EH (cell line): ENCODE measurements around the gene CALR.
"Not testable (repeated sequence)": the region's sequence is repeated elsewhere in the genome, so short reads cannot be mapped to it uniquely, and the experiment has no call there.

ENCODE experiments used
- DNase-seq: peaks from one replicate; pipeline ENCODE4 v3.0.0-alpha.2; 2015; ENCODE audit warnings: low read depth

CALR gene

DNA sequence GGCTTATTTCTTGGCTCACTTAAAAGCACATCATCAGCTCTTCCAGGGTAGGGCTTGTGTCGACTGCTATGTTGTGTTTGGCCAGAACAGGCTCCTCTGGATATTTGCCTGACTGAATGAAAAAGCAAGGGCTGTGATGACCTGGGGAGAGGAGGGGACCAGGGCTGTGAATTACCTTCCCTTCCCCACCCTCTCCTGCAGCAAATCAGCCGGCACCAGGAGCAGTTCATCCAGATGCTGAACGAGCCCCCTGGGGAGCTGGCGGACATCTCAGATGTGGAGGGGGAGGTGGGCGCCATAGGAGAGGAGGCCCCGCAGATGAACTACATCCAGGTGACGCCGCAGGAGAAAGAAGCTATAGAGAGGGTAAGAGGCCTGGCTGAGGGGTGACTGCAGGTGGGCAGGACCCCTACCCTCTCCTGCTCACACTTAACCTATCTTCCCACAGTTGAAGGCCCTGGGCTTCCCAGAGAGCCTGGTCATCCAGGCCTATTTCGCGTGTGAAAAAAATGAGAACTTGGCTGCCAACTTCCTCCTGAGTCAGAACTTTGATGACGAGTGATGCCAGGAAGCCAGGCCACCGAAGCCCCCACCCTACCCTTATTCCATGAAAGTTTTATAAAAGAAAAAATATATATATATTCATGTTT lies 14.2 kb downstream of the CALR start:
- DNase-seq: peak; percentile 88

DNA sequence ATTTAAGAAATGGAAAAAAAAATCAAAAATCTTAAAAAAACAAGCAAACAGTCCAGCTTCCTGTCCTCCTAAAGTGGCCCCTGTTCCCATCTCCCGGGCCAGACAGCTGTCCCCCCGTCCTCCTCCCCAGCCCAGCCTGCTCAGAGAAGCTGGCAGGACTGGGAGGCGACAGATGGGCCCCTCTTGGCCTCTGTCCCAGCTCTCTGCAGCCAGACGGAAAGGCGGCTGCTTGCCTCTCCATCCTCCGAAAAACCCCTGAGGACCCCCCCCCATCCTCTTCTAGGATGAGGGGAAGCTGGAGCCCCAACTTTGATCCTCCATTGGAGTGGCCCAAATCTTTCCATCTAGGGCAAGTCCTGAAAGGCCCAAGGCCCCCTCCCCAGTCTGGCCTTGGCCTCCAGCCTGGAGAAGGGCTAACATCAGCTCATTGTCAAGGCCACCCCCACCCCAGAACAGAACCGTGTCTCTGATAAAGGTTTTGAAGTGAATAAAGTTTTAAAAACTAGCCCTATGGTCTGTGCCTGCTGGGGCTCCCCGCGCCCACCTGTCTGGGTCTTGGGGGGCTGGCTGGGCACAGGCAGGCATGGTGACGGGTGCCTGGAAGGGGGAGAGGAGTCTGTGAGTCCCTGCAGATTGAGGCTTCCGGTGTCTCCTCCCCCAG lies 14.9 kb downstream of the CALR start:
- no peak for DNase-seq

DNA sequence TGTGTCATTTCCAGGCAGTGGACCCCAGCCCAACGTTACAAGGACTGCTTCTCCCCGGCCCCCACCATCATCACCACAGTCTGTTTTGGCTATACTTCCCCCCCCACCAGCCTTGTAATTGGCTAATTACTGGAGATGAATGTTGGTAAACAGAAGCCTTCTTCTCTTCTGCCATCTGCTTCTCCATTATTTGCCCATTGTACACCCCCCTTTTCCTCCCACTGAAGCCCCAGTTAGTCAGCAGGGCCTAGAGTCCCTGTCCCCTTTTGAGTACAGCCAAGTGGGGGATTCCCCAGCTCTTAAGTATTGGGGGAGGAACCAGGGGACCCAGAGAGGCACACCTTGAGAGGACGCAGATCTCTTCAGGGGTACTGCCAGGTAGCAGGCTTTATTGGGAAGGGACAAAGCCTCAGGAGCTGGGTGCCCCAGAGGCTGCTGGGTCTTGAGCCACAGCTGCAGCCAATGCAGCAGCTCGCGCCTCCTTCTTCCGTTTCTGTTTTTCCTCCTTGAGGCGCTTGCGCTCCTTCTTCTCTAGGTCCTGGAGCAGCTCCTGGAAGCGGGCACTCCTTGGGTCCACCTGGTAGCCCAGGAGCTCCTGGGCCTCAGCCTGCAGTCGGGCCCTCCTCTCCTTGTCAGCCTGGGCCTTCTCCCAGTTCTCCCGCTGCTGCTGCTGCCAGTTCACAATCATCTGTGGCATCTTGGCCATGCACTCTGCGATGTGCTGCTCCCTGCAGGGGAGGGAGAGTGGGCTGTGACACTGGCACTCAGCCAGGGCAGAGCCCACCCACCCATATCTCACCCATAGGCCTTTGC lies 15.6 kb downstream of the CALR start:
- DNase-seq: no peak

DNA sequence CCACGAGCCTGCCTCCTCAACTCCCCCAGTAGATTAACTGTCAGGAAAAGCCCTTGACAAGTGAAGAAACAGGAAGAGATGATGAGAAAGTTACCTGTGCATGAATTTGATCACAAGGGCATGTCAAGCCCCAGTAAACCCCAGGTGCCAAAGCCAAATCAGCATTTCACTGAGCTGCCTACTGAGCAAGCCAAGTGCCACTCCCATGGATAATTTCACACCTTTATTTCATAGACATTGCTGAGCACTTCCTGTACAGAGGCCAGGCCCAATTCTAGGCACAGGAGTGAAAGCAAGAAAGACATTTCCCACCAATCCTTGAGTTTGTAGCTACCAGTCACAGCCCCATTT lies 16.2 kb downstream of the CALR start:
- DNase-seq: no peak

DNA sequence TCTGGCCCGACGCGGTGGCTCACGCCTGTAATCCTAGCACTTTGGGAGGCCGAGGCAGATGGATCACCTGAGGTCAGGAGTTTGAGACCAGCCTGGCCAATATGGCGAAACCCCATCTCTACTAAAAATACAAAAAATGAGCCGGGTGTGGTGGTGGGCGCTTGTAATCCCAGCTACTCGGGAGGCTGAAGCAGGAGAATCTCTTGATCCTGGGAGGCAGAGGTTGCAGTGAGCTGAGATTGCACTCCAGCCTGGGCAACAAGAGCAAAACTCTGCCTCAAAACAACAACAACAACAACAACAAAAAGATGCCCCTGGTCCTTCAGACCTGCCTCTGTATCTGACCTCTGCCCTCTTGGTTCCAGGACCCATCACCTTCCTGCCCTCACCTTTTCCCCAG lies 17.2 kb downstream of the CALR start:
- not testable (repeated sequence) for DNase-seq

DNA sequence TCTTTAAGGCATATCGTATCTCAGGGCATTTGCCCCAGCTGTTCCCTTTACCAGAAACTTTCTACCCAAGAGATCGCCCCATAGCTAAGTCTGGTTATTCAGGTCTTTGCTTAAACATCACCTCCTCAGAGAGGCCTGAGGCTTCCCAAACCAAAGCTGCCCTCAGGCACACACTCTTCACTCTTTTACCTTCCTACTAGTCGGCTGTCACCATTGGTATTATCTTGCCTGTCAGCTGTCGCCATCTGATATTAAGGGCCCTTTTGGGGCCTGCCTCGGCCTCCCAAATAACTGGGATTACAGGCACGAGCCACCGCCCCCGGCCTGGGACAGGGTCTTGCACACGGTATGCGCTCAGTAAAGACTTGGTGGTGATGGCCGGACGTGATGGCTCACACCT lies 17.6 kb downstream of the CALR start:
- no peak for DNase-seq

DNA sequence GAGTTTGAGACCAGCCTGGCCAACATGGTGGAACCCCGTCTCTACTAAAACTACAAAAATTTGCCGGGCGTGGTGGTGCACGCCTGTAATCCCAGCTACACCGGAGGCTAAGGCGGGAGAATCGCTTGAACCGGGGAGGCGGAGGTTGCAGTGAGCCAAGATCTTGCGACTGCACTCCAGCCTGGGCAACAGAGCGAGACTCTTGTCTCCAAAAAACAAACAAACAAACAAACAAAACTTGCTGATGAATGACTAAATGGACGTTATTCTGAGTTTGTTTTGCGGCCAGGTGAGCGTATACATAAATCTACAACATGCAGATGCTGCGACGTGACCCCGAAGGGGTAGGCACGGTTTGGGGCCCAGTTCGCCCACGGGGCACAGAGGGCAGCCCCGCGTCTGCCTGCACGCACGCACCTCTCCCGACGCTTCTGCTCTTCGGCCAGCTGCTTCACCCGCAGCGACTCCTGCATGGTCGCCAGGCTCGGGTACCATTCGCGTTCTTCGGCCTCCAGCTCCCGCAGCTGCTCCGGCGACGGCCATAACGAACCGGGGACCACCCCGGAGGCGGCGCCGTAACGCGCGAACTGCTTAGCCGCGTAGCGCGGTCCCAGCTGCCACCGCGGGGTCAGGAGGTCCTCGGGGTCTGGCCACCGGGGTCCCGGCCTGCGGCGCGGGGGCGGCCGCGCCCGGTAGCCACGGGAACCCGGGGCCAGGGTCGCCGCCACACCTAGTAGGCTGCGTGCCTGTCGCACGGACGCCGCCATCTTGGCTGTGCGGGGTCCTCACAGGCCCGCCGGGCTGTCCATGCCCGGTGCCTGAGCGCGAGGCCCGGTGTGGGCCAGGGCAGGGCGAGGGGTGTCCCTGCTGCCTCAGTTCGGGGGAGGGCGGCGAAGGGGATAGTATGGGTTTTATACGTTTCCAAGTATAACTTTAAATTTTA lies 18.3 kb downstream of the CALR start, which contains the start of gene GADD45GIP1:
TSS of gene GADD45GIP1 (minus strand) at position 778 of the 943 bp plus-strand sequence. CDS start at position 767, 11 bp downstream.
- DNase-seq: peak; percentile 80

DNA sequence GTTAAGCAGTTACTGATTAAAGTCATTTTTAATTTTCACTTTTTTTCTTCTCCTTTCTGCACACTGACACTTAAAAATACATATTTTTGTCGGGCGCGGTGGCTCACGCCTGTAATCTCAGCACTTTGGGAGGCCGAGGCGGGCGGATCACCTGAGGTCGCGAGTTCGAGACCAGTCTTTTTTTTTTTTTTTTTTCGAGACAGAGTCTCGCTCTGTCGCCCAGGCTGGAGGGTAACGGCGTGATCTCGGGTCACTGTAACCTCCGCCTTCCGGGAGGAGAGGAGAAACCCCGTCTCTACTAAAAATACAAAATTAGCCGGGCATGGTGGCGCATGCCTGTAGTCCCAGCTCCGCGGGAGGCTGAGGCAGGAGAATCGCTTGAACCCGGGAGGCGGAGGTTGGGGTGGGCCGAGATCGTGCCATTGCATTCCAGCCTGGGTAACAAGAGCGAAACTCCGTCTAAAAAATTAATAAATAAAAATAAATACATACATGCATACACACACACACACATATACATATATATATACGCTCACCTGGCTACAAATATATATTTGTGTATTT lies 19.1 kb downstream of the CALR start:
- DNase-seq: not testable (repeated sequence)

DNA sequence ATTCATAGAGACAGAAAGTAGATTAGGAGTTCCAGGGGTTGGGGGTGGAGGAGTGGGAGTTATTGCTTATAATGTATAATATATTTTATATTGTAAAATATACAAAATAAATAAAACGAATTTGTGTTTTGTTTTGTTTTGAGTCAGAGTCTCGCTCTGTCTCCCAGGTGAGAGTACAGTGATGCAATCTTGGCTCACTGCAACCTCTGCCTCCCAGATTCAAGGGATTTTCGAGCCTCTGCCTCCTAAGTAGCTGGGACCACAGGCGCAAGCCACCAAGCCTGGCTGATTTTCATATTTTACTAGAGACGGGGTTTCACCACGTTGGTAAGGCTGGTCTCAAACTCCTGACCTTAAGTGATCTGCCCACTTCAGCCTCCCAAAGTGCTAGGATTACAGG lies 21.1 kb downstream of the CALR start:
- no peak for DNase-seq

DNA sequence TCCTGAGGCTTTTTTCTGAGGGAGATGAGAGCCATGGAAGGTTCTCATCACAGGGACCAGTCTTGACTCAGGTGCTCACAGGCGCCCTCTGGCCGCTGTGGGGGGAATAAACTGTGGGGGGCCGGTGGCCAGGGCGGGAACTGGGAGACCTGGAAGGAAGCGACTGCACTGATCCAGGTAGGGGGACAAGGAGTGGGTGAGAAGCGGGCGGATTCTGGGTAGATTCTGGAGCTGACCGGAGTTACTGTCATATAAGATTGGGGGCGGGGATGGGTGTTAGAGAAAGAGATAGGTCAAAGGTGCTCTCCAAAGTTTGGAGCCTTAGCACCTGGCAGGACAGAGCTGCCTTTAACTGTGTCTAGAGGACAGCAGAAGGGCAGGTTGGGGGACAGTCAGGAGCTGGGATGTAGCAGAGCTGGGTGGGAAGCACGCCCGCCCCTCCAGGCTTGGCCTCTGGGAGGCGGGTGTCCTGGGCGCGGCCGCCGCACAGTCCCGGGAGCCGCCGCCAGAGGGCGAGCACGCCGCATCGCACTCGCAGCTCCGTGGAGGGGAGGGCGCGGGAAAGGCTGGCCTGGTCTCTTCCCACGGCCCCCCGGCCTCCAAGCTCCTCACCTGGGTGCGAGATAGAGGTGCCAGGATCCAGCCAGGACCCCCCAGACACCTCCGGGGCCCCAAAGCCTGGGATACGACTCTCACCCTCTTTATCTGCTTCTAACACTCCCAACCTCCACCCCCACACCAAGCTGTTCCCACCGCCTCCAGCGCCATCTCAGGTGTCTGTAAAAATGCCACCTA lies 26.8 kb downstream of the CALR start:
- peak; percentile 74 for DNase-seq

DNA sequence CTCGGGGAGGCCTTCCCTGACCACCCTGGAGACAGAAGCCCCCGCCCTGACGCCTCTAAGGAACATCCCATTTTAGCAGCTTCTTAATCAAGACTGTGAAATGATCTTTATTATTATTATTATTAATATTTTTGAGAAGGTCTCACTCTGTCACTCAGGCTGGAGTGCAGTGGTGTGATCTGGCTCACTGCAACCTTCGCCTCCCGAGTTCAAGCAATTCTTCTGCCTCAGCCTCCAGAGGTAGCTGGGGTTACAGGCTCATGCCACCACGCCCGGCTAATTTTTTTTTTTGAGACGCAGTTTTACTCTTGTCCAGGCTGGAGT lies 27.4 kb downstream of the CALR start:
- no peak for DNase-seq

DNA sequence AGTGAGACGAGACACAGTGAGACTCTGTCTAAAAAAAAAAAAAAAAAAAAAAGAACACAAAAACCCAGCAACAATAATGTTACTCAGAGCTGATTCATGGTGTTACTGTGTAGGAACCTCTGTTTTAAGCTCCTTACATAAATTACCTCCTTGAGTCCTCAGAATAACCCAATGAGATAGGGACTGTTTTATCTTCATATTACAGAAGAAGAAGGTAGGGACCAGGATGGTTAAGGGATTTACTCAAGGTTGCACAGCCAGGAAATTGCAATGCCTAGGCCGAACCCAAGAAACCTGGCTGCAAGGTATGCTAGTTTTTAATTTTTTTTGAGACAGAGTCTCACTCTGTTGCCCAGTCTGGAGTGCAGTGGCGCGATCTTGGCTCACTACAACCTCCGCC lies 29.5 kb downstream of the CALR start:
- DNase-seq: no peak

DNA sequence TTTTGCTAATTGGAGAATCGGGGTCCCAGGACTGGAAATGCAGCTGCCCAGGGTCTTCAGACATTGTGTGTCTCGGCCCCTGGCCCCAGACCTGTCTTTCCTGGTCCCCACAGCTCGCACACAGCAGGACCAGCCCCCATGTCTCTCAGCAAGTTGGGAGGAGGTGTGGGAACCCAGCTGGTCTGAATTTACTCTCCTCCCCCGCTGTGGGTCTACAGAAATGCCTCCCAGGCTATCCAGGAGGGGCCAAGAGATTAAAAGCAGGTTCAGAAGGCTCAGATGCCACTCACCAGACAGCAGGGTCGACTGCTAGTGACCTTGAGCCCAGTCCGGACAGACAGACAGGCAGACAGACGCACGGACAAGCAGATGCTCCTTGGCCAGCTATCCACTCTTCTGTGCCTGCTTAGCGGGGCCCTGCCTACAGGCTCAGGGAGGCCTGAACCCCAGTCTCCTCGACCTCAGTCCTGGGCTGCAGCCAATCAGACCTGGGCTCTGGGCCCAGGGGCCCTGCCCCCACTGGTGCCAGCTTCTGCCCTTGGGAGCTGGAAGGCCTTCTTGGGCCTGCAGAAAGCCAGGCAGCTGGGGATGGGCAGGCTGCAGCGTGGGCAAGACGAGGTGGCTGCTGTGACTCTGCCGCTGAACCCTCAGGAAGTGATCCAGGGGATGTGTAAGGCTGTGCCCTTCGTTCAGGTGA lies 31.0 kb downstream of the CALR start, which contains the start of gene DAND5:
TSS of gene DAND5 (plus strand) at position 285 of the 697 bp plus-strand sequence. CDS start at position 370, 85 bp downstream.
- peak; percentile 21 for DNase-seq

DNA sequence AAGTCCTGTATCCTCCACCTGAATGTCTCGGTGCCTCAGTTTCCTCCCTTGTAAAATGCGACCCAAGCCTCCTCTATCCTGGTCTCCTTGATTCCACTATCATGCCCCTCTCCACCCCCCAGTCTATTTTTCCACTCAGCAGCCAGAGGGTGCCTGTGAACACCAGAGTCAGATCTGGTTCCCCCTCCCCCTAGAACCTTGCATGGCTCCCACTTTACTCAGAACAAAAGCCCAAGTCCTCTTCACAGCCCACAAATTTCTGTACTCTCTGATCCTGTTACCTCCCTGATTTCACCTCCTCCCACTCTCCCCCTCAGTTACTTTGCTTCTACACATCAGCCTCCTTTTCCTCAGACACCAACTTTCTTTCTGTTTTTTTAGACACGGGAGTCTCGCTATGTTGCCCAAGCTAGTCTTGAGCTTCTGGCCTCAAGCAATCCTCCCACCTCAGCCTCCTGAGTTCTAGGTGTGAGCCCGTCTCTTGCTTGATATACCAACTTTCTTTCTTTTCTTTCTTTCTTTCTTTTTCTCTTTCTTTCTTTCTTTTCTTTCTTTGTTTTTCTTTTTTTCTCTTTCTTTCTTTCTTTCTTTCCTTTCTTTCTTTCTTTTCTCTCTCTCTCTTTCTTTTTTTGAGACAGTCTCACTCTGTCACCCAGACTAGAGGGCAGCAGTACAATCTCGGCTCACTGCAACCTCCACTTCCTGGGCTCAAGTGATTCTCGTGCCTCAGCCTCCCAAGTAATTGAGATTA lies 31.8 kb downstream of the CALR start:
- no peak for DNase-seq

DNA sequence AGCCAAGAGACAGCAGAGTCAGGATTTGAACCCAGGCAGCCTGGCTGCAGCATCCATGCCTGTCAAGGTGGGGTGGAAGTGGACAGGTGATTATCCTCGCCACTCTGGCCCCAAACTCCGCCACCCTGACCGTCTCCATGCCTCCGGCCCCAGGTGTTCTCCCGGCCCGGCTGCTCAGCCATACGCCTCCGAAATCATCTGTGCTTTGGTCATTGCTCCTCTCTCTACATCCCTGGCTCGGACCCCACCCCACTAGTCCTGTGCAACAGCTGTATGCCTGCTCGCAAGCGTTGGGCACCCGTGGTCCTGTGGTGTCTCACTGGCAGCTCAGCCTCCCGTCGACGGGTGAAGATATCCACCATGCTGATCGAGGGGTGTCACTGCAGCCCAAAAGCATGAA lies 34.8 kb downstream of the CALR start:
- DNase-seq: no peak

DNA sequence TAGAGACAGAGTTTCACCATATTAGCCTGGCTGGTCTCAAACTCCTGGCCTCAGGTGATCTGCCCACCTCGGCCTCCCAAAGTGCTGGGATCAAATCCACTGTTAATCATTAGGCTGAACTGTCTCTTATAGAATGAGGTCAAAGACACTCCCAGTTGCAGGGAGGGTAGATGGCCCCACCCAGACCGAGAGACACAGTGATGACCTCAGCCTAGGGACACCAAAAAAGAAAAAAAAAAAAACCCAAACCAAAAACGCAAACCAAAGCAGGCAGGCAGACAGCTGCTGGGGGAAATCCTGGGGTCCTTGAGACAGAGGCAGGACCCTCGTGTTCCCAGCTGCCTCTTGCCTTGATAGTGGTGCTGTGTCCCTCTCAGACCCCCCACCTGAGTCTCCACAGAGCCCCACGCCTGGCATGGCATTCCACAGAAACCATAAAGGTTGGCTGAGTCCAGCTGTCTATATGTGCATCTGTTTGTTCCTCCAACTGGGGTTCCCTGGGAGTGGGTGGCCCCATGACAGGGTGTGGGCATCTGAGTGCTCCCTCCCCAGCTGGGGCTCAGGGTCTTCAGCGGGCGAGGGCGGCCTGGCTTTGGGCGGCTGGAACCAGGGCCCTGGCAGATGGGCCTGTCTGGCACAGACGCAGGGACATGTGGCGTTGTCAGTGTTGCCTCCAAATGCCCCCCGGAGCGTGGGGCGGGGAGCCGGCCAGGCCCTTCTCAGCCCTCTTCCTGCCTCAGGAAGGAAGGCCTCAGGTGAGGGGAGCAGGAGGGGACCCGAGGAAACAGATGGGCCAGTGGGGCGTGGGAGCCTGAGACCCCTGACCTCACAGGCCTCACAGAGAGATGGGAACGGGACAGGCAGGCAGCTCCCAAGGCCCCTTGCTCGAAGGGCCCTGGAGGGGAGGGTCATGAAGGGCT lies 36.2 kb downstream of the CALR start:
- no peak for DNase-seq

DNA sequence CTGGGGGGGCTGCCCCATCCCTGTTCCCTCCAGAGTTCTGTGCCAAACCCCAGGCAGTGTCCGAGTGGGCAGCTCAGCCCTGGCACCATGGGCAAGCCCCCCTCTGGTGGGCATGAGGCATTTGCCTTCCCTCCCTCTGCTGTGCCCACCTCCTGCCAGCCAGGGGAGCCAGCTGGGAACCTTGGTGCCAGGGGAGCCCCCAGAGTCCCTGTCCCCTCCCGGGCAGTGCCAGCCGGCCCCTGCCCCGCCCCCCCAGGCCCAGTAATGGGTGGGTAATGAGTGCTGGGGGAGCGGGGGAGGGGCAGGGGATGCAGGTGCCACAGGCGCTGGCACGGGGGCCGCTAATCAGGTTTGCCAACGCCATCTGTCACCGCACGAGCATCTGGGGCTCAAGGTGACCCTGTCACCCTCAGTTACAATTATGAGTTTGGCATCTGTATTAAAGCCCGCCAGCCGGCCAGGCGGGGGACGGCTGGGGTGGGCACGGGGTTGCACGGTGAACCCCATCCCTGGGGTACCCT lies 36.9 kb downstream of the CALR start:
- DNase-seq: no peak

DNA sequence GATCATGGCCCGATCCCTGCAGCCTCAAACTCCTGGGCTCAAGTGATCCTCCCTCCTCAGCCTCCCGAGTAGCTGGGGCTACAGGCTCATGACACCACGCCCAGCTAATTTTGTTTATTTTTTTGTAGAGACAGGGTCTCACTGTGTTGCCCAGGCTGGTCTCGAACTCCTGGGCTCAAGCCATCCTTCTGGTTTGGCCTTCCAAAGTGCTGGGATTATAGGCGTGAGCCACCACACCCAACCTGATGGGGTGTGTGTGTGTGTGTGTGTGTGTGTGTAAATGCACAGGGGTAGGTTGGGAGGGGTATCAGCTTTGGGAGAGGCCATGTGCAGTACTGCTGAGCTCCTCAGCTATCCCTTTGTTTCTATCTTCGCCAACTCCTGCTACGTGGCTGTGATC lies 37.7 kb downstream of the CALR start:
- not testable (repeated sequence) for DNase-seq
